ENCODE data around the gene APC.

GRCh38 chr5:112878760-112879159, 141.1 kb downstream of the APC start:
- TF ChIP-seq JUND (IDR thresholded peaks at IDR 0.05) (no peak), FOXA1 (IDR thresholded peaks at IDR 0.05) (no peak), YY1 (IDR thresholded peaks at IDR 0.05) (no peak), TAF1 (conservative IDR thresholded peaks at IDR 0.05) (no peak), REST (IDR thresholded peaks at IDR 0.05) (no peak), EGR1 (IDR thresholded peaks at IDR 0.05; ENCODE audit: low read depth in 2 of 2) (no peak), RAD21 (IDR thresholded peaks at IDR 0.05) (no peak), RXRA (IDR thresholded peaks at IDR 0.05) (no peak), MAX (IDR thresholded peaks at IDR 0.05) (no peak), HNF4G (IDR thresholded peaks at IDR 0.05) (no peak)
- TF ChIP-seq, protein P1, sequence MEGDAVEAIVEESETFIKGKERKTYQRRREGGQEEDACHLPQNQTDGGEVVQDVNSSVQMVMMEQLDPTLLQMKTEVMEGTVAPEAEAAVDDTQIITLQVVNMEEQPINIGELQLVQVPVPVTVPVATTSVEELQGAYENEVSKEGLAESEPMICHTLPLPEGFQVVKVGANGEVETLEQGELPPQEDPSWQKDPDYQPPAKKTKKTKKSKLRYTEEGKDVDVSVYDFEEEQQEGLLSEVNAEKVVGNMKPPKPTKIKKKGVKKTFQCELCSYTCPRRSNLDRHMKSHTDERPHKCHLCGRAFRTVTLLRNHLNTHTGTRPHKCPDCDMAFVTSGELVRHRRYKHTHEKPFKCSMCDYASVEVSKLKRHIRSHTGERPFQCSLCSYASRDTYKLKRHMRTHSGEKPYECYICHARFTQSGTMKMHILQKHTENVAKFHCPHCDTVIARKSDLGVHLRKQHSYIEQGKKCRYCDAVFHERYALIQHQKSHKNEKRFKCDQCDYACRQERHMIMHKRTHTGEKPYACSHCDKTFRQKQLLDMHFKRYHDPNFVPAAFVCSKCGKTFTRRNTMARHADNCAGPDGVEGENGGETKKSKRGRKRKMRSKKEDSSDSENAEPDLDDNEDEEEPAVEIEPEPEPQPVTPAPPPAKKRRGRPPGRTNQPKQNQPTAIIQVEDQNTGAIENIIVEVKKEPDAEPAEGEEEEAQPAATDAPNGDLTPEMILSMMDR (IDR thresholded peaks at IDR 0.05; ENCODE audit: low read depth, low read length, missing input control): no peak
- TF ChIP-seq, protein P2, sequence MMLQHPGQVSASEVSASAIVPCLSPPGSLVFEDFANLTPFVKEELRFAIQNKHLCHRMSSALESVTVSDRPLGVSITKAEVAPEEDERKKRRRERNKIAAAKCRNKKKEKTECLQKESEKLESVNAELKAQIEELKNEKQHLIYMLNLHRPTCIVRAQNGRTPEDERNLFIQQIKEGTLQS (IDR thresholded peaks at IDR 0.05): no peak

Data from liver (tissue), 3 donors.